ENCODE results near the gene MBTPS2.

MBTPS2 gene

GRCh38 chrX:21932292-21933002 lies 93.0 kb downstream of the MBTPS2 start:
- no peak for TF ChIP-seq CTCF (IDR thresholded peaks at IDR 0.05; ENCODE audit: low read depth, low read length)
- H3K36me3 ChIP-seq = no peaks in the 10 kb centered on the region
- H3K4me3 ChIP-seq (ENCODE audit: low read depth, low read length) = no peak overlapping the region
- no peaks in the 10 kb centered on the region for H3K9me3 ChIP-seq
- H3K4me1 ChIP-seq = no peaks in the 10 kb centered on the region
- no peaks in the 10 kb centered on the region for H3K27me3 ChIP-seq
- DNase-seq = no peak

DNA sequence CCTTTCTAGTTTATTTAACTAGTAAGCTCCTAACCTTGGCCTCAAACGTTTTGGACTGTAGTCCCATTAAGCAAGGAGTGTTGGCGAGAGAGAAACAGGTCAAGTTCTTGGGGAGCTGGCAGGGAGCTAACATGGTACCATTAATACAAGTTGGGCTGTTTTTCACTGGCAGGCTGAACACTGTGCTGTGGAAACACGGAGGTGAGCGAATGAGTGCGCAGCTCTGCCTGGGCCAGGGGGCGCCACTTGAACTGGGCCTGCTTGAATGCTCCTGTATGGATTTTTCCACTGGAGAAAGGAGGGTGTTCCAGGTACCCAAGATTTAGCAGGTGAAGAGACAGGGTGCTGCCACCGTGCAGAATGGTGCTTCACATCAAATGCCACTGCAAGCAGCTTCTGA lies 93.7 kb downstream of the MBTPS2 start:
- TF ChIP-seq CTCF (IDR thresholded peaks at IDR 0.05; ENCODE audit: low read depth, low read length) = no peak

GRCh38 chrX:21934414-21934813 lies 95.0 kb downstream of the MBTPS2 start:
- Histone ChIP-seq H3K27me3 (no peaks in the 10 kb centered on the region), H3K4me1 (no peaks in the 10 kb centered on the region), H3K4me3 (ENCODE audit: low read depth, low read length) (no peak overlapping the region), H3K9me3 (no peaks in the 10 kb centered on the region), H3K36me3 (no peaks in the 10 kb centered on the region)
- TF ChIP-seq CTCF (IDR thresholded peaks at IDR 0.05; ENCODE audit: low read depth, low read length) = no peak
- DNase-seq = no peak

More for the DNA sequence above, 93.7 kb downstream of the MBTPS2 start:
- Histone ChIP-seq H3K27me3 (no peaks in the 10 kb centered on the region), H3K36me3 (no peaks in the 10 kb centered on the region), H3K9me3 (no peaks in the 10 kb centered on the region), H3K4me3 (ENCODE audit: low read depth, low read length) (no peak overlapping the region), H3K4me1 (no peaks in the 10 kb centered on the region)
- DNase-seq = no peak
